GM23338 (cell line): ENCODE data around the gene CCNA1.

ENCODE experiments used
- CTCF ChIP-seq, 2 experiments: fragments of 200-600 bp in 1 of 2; sonication (generic) in 1 of 2; conservative IDR thresholded peaks; 2 replicates each; pipeline versions ENCODE4 v1.5.1 to v1.6.1; 2016 to 2017; ENCODE audit warnings: antibody characterized with exemption in 2 of 2, low read depth in 2 of 2, mild to moderate bottlenecking in 2 of 2, moderate library complexity in 1 of 2
- JUNB ChIP-seq: IDR thresholded peaks from one replicate; pipeline ENCODE4 v1.6.1; 2016; ENCODE audit warnings: antibody characterized with exemption; ENCODE audit not compliant: unreplicated experiment

- peak; percentile 97 to 98 for TF ChIP-seq CTCF (conservative IDR thresholded peaks at IDR 0.05; ENCODE audit: low read depth in 2 of 2)
- TF ChIP-seq JUNB, result no peak
Measured at GRCh38 chr13:36420437-36420891, 11.8 kb upstream of the CCNA1 start.
